Vagina (tissue), 2 donors: ENCODE measurements around the gene PITPNM2. TPM values are rescaled to one million over a fixed set of nuclear protein-coding genes. Genes with fewer than 3 reads are reported as not detected.

Experiments
- DNase-seq, 2 donors: peaks; one replicate each; pipeline ENCODE4 v3.0.0-alpha.2; 2017; ENCODE audit errors: extremely low spot score in 2 of 2
- H3K27ac ChIP-seq: fragments of 200-600 bp; sonication (generic); one replicate; pipeline ENCODE4 v1.5.1; 2019
- H3K27me3 ChIP-seq: fragments of 200-600 bp; sonication (generic); one replicate; pipeline ENCODE4 v1.5.1; 2019
- H3K36me3 ChIP-seq, 2 donors: fragments of 200-600 bp; sonication (generic); one replicate each; pipeline ENCODE4 v1.5.1; 2017 to 2019
- H3K4me1 ChIP-seq: fragments of 200-600 bp; sonication (generic); one replicate; pipeline ENCODE4 v1.5.1; 2019
- H3K4me3 ChIP-seq, 2 donors: fragments of 200-600 bp; sonication (generic); 1 replicate in 1 of 2; 2 replicates in 1 of 2; pipeline ENCODE4 v1.5.1; 2016 to 2019
- H3K9me3 ChIP-seq: fragments of 200-600 bp; sonication (generic); one replicate; pipeline ENCODE4 v1.5.1; 2019
- POLR2A ChIP-seq, 2 donors: fragments of 450-650 bp; IDR thresholded peaks; one replicate each; pipeline ENCODE4 v1.6.1; 2017; ENCODE audit warnings: antibody characterized with exemption in 2 of 2, mild to moderate bottlenecking in 2 of 2, moderate library complexity in 2 of 2
- POLR2AphosphoS5 ChIP-seq, 2 donors: sonication (generic); formaldehyde crosslinking; IDR thresholded peaks; one replicate each; pipeline ENCODE4 v1.9.0; 2017; ENCODE audit warnings: antibody characterized with exemption in 2 of 2, mild to moderate bottlenecking in 2 of 2, low read depth in 1 of 2; ENCODE audit not compliant: insufficient read depth in 1 of 2
- intact Hi-C: fragments of 100-400 bp; cut with DNase I; formaldehyde crosslinking; loops from one replicate; pipeline ENCODE4 v1.15.1; 2023
- total RNA-seq: library from RNA; depleted of rRNA; stranded (reverse); fragments of >200 nt; gene quantifications from one replicate; pipeline ENCODE4 v1.2.3, GENCODE V29; 2016
- TF ChIP-seq, protein P1 (sequence below), 3 experiments: fragments of 450-650 bp in 2 of 3; fragments of 200-600 bp in 1 of 3; sonication (generic) in 1 of 3; IDR thresholded peaks; one replicate each; pipeline ENCODE4 v1.5.1; 2017 to 2019; ENCODE audit warnings: antibody characterized with exemption in 3 of 3, mild to moderate bottlenecking in 2 of 3, moderate library complexity in 2 of 3

PITPNM2 gene
- total RNA-seq: 8.1 TPM

DNA sequence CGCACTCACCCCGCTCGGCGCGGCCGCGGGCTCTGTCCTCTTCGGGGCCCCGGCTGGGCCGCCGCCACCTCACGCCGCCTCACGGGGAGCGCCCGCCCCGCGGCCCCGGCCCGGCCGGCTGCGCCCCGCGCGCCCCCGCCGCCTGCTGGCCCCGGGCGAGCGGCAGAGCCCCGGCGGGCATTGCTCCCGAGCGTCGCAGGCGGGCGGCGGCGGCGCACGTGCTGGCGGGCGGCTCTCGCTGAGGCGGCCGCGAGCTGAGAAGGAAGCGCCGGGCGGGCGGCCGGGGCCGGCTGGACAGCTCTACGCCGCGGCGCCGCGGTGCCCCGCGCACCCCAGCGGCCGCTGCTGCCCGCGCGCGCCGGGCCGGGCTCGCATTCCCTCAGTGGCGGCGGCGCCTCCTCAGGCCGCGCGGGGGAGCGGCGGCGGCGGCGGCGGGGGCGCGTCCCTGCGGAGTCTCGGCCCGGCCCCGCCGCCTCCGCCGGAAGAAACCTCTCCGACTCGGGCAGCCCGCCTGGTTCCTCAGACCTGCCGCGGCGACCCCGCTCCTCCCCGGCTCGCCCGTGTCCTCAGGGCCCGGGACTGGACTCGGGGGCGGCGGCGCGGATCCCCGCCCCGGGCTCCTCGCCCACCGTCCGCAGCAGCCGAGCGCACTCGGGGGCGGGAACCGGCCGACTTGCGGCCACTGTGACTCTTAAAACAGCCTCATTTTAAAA, at the start of gene PITPNM2:
Gene PITPNM2 (minus strand): TSS at position 347 of the 713 bp plus-strand sequence. CDS start 116,500 bp downstream, outside the sequence.
- peaks cover 30% of the 10 kb centered on the region for H3K4me1 ChIP-seq
- TF ChIP-seq, protein P1, sequence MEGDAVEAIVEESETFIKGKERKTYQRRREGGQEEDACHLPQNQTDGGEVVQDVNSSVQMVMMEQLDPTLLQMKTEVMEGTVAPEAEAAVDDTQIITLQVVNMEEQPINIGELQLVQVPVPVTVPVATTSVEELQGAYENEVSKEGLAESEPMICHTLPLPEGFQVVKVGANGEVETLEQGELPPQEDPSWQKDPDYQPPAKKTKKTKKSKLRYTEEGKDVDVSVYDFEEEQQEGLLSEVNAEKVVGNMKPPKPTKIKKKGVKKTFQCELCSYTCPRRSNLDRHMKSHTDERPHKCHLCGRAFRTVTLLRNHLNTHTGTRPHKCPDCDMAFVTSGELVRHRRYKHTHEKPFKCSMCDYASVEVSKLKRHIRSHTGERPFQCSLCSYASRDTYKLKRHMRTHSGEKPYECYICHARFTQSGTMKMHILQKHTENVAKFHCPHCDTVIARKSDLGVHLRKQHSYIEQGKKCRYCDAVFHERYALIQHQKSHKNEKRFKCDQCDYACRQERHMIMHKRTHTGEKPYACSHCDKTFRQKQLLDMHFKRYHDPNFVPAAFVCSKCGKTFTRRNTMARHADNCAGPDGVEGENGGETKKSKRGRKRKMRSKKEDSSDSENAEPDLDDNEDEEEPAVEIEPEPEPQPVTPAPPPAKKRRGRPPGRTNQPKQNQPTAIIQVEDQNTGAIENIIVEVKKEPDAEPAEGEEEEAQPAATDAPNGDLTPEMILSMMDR (IDR thresholded peaks at IDR 0.05): peak in 1 of 3 experiments; percentile 18
- TF ChIP-seq POLR2A (IDR thresholded peaks at IDR 0.05): no peak
- no peaks in the 10 kb centered on the region for H3K36me3 ChIP-seq
- peak within 1 kb of the TSS; percentile 77 to 90 for H3K4me3 ChIP-seq
- intact Hi-C loops: loop anchor here (2.0 kb wide), 1 partner anchor 108 kb away; no protein-coding TSS in a partner anchor
- peak in 1 of 2 donors; percentile 49 for DNase-seq
- no peaks in the 10 kb centered on the region for H3K27me3 ChIP-seq
- H3K9me3 ChIP-seq: no peaks in the 10 kb centered on the region
- peak within 1 kb of the TSS; percentile 94 for H3K27ac ChIP-seq

DNA sequence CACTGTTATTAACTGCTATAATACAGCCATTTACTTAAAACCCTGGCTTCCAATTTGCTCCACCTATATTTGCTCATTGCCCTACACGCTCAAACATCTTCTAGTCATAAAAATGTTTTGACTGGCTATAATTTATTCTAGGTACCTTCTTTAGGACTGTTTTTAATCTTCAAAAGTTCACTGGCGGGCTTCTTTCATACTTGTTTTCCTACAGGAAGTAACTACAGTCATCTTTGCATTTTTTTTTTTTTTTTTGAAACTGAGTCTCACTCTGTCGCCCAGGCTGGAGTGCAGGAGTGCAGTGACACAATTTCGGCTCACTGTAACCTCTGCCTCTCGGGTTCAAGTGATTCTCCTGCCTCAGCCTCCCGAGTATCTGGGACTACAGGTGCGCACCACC, 49.5 kb upstream of the PITPNM2 start:
- no peaks in the 10 kb centered on the region for H3K27me3 ChIP-seq
- intact Hi-C loops: no loop called here
- no peak overlapping the region for H3K27ac ChIP-seq
- no peak for DNase-seq
- H3K4me3 ChIP-seq: no peak overlapping the region
- H3K9me3 ChIP-seq: no peaks in the 10 kb centered on the region
- H3K4me1 ChIP-seq: no peaks in the 10 kb centered on the region
- peaks cover 0 to 9% of the 10 kb centered on the region in 2 donors for H3K36me3 ChIP-seq
- TF ChIP-seq POLR2AphosphoS5 (IDR thresholded peaks at IDR 0.05; ENCODE audit: insufficient read depth in 1 of 2, low read depth in 1 of 2) (no peak), POLR2A (IDR thresholded peaks at IDR 0.05) (no peak)
- TF ChIP-seq, protein P1 (IDR thresholded peaks at IDR 0.05): no peak

DNA sequence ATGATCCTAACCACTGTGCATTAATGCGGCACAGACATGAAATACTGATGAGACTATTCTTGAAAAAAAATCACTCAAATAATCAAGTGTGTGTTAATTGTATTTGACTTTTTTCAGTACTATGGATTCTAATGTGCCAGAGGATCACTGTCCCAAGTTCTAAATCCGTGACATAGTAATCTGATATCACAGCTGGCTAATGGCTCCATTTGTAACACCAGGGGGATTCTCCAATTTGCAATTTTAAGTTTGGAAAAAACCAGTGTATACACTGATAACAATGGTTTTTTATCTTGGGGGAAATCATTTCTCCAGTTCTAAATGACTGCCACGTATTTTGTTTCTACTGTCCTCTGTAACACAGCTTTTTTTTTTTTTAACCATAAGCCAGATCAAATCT, 49.0 kb upstream of the PITPNM2 start:
- Histone ChIP-seq H3K4me1 (no peaks in the 10 kb centered on the region), H3K4me3 (no peak overlapping the region), H3K36me3 (peaks cover 0 to 9% of the 10 kb centered on the region in 2 donors), H3K27me3 (no peaks in the 10 kb centered on the region), H3K9me3 (no peaks in the 10 kb centered on the region), H3K27ac (no peak overlapping the region)
- DNase-seq: no peak
- intact Hi-C loops: no loop called here
- TF ChIP-seq, protein P1 (IDR thresholded peaks at IDR 0.05): no peak
- TF ChIP-seq POLR2A (IDR thresholded peaks at IDR 0.05) (no peak), POLR2AphosphoS5 (IDR thresholded peaks at IDR 0.05; ENCODE audit: insufficient read depth in 1 of 2, low read depth in 1 of 2) (no peak)

DNA sequence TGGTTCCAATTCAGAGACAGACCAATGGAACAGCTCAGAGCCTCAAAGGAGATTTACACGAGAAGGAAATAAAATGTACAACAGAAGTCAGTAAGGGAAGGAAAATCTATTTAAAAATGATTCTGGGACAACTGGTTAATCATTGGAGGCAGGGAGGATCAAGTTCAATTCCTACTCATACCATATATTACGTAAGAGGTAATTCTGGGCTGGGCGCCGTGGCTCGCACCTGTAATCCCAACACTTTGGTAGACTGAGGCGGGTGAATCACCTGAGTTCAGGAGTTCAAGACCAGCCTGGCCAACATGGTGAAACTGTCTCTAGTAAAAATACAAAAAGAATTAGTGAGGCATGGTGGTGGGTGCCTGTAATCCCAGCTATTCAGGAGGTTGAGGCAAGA, 36.7 kb upstream of the PITPNM2 start:
- DNase-seq: no peak
- H3K4me1 ChIP-seq: no peaks in the 10 kb centered on the region
- no peak overlapping the region for H3K4me3 ChIP-seq
- H3K27me3 ChIP-seq: no peaks in the 10 kb centered on the region
- no peak overlapping the region for H3K27ac ChIP-seq
- TF ChIP-seq POLR2A (IDR thresholded peaks at IDR 0.05) (no peak), POLR2AphosphoS5 (IDR thresholded peaks at IDR 0.05; ENCODE audit: insufficient read depth in 1 of 2, low read depth in 1 of 2) (no peak)
- TF ChIP-seq, protein P1 (IDR thresholded peaks at IDR 0.05): no peak
- H3K9me3 ChIP-seq: no peaks in the 10 kb centered on the region
- intact Hi-C loops: no loop called here
- peaks cover 0 to 7% of the 10 kb centered on the region in 2 donors for H3K36me3 ChIP-seq

DNA sequence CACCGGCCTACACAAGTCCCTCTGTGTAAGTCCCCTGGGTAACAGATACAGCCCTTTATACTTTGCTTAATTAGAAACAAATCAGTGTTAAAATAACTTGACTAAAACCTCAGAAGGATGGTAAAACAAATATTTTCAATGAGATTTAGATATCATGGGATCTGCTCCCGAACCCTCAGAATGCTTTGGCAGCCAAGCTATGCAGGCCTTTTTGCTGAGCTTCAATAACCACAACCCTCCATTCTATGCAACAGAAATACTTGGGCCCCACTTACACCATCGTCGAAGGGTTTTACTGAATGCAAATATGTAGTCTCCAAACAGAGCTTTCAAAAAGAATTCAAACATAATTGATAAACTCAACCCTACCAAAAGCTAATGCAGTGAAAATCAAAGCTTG, 29.3 kb upstream of the PITPNM2 start:
- H3K4me3 ChIP-seq: no peak overlapping the region
- no peak for DNase-seq
- intact Hi-C loops: no loop called here
- peaks cover 0 to 17% of the 10 kb centered on the region in 2 donors for H3K36me3 ChIP-seq
- TF ChIP-seq POLR2A (IDR thresholded peaks at IDR 0.05): no peak
- TF ChIP-seq, protein P1 (IDR thresholded peaks at IDR 0.05): no peak
- no peaks in the 10 kb centered on the region for H3K27me3 ChIP-seq
- H3K27ac ChIP-seq: no peak overlapping the region
- H3K9me3 ChIP-seq: no peaks in the 10 kb centered on the region
- H3K4me1 ChIP-seq: no peaks in the 10 kb centered on the region
